AG10803 (cell line): ENCODE measurements around the gene SPTBN4.

ENCODE experiments used
- DNase-seq: peaks from one replicate; pipeline ENCODE4 v3.0.0; 2010; ENCODE audit warnings: low read depth
- H3K4me3 ChIP-seq: 2 replicates; pipeline ENCODE4 v1.5.1; 2011; ENCODE audit warnings: mild to moderate bottlenecking, low read length, control low read depth
- CTCF ChIP-seq: conservative IDR thresholded peaks from 2 replicates; pipeline ENCODE4 v1.5.1; 2011; ENCODE audit warnings: mild to moderate bottlenecking, low read length, control low read depth, inconsistent platforms

SPTBN4 gene

GRCh38 chr19:40510526-40511115, 43.8 kb downstream of the SPTBN4 start:
- no peak for TF ChIP-seq CTCF
- no peak for DNase-seq

GRCh38 chr19:40511487-40511886, 44.7 kb downstream of the SPTBN4 start:
- TF ChIP-seq CTCF: no peak
- no peak overlapping the region for H3K4me3 ChIP-seq
- no peak for DNase-seq

More at GRCh38 chr19:40510526-40511115, 43.8 kb downstream of the SPTBN4 start:
- no peak overlapping the region for H3K4me3 ChIP-seq

- no peak overlapping the region for H3K4me3 ChIP-seq
- no peak for TF ChIP-seq CTCF
- no peak for DNase-seq
Observed at GRCh38 chr19:40512110-40512472, 45.3 kb downstream of the SPTBN4 start.

- DNase-seq: peak; percentile 13
- H3K4me3 ChIP-seq: no peak overlapping the region
- TF ChIP-seq CTCF: no peak
Observed at GRCh38 chr19:40512473-40513344, 45.9 kb downstream of the SPTBN4 start.

GRCh38 chr19:40513345-40513678, 46.5 kb downstream of the SPTBN4 start:
- DNase-seq: no peak
- no peak overlapping the region for H3K4me3 ChIP-seq
- TF ChIP-seq CTCF: no peak

GRCh38 chr19:40513741-40514315, 47.0 kb downstream of the SPTBN4 start:
- no peak overlapping the region for H3K4me3 ChIP-seq
- TF ChIP-seq CTCF: no peak
- no peak for DNase-seq

- no peak for DNase-seq
- no peak overlapping the region for H3K4me3 ChIP-seq
- no peak for TF ChIP-seq CTCF
Observed at GRCh38 chr19:40517248-40517647, 50.4 kb downstream of the SPTBN4 start.
